PC-3 (cell line): ENCODE measurements around the gene RHOBTB1.

ENCODE experiments used
- EZH2 ChIP-seq: fragments of 300-600 bp; sonication (generic); IDR thresholded peaks from one replicate; pipeline ENCODE4 v1.6.1; 2017; ENCODE audit warnings: antibody characterized with exemption, mild to moderate bottlenecking, low read length; ENCODE audit not compliant: unreplicated experiment
- EZH2phosphoT487 ChIP-seq: fragments of 300-600 bp; sonication (generic); IDR thresholded peaks from 2 replicates; pipeline ENCODE4 v1.6.1; 2018; ENCODE audit warnings: mild to moderate bottlenecking, antibody characterized with exemption, low read length, borderline replicate concordance
- TF ChIP-seq, protein P1 (sequence below): fragments of 300-600 bp; sonication (generic); conservative IDR thresholded peaks from 2 replicates; pipeline ENCODE4 v1.5.1; 2017; ENCODE audit warnings: antibody characterized with exemption, low read depth, mild to moderate bottlenecking, low read length

GRCh38 chr10:60846173-60846572 lies 97.8 kb downstream of the RHOBTB1 start:
- TF ChIP-seq, protein P1, sequence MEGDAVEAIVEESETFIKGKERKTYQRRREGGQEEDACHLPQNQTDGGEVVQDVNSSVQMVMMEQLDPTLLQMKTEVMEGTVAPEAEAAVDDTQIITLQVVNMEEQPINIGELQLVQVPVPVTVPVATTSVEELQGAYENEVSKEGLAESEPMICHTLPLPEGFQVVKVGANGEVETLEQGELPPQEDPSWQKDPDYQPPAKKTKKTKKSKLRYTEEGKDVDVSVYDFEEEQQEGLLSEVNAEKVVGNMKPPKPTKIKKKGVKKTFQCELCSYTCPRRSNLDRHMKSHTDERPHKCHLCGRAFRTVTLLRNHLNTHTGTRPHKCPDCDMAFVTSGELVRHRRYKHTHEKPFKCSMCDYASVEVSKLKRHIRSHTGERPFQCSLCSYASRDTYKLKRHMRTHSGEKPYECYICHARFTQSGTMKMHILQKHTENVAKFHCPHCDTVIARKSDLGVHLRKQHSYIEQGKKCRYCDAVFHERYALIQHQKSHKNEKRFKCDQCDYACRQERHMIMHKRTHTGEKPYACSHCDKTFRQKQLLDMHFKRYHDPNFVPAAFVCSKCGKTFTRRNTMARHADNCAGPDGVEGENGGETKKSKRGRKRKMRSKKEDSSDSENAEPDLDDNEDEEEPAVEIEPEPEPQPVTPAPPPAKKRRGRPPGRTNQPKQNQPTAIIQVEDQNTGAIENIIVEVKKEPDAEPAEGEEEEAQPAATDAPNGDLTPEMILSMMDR: peak; percentile 75
- TF ChIP-seq EZH2 (no peak), EZH2phosphoT487 (no peak)
